Measurements from ENCODE around the gene SLC6A3.

DNA sequence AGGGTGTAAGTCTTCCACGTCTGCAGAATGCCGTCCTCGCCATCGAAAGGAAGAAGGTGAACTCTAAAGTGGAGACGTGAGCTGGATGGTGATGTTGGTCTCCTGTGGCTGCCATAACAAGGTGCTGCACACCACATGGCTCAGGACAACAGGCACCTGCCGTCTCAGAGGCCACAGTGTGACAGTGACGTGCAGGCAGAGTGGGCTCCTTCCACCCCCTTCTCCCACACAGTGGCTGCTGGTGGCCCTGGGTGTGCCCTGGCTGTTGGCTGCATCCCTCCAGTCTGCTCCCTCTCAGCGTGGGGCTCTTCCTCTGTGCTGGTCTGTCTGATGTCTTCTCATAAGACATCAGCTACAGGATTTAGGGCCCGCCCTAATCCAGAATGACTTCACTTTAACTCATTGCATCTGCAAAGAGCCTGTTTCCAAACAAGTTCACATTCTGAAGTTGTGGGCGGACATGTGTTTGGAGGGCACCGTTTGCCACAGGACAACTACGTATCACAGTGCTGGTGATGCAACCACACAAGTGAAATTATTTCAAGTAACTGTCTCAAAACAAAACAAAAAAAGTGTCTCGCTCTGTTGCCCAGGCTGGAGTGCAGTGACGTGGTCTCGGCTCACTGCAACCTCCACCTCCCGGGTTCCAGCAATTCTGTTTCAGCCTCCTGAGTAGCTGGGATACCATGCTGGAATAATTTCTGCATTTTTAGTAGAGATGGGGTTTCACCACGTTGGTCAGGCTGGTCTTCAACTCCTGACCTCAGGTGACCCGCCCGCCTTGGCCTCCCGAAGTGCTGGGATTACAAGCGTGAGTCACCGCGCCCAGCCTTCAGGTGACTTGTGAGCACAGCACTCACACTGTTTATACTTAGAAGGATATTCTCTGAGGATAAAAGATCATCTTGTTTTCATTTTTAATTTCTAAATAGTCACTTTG lies 69.1 kb downstream of the SLC6A3 start:
- TF ChIP-seq CTCF (IDR thresholded peaks at IDR 0.05) (no peak), POLR2A (IDR thresholded peaks at IDR 0.05) (no peak), EP300 (IDR thresholded peaks at IDR 0.05) (no peak)

All from ovary (tissue), 3 donors.